Rectal smooth muscle tissue (tissue), 1 donor: ENCODE measurements around the gene PAX7.

Experiments used
- H3K27ac ChIP-seq: one replicate; pipeline ENCODE4 v1.7.0; 2013; ENCODE audit warnings: low read depth, low read length, inconsistent platforms
- H3K27me3 ChIP-seq: one replicate; pipeline ENCODE4 v1.7.0; 2013; ENCODE audit warnings: low read length; ENCODE audit not compliant: control insufficient read depth, insufficient read depth
- H3K36me3 ChIP-seq: one replicate; pipeline ENCODE4 v1.7.0; 2013; ENCODE audit warnings: low read length; ENCODE audit not compliant: control insufficient read depth, insufficient read depth
- H3K4me1 ChIP-seq: one replicate; pipeline ENCODE4 v1.7.0; 2013; ENCODE audit warnings: low read length; ENCODE audit not compliant: control insufficient read depth, insufficient read depth
- H3K4me3 ChIP-seq: one replicate; pipeline ENCODE4 v1.7.0; 2013; ENCODE audit warnings: low read length
- H3K9ac ChIP-seq: one replicate; pipeline ENCODE4 v1.7.0; 2013; ENCODE audit warnings: low read length

The PAX7 gene

GRCh38 chr1:18638835-18639364 lies 8.3 kb downstream of the PAX7 start:
- Histone ChIP-seq H3K4me3 (no peak overlapping the region), H3K27ac (no peak overlapping the region), H3K27me3 (peaks cover 71% of the 10 kb centered on the region), H3K36me3 (no peaks in the 10 kb centered on the region), H3K4me1 (no peaks in the 10 kb centered on the region), H3K9ac (no peak overlapping the region)

GRCh38 chr1:18639368-18640055 lies 8.9 kb downstream of the PAX7 start:
- H3K4me3 ChIP-seq, result no peak overlapping the region
- H3K9ac ChIP-seq, result no peak overlapping the region
- H3K27ac ChIP-seq, result no peak overlapping the region
- H3K4me1 ChIP-seq, result no peaks in the 10 kb centered on the region
- H3K27me3 ChIP-seq, result peaks cover 72% of the 10 kb centered on the region
- H3K36me3 ChIP-seq, result no peaks in the 10 kb centered on the region

- H3K27me3 ChIP-seq, result peaks cover 67% of the 10 kb centered on the region
- H3K4me1 ChIP-seq, result no peaks in the 10 kb centered on the region
- H3K9ac ChIP-seq, result no peak overlapping the region
- H3K27ac ChIP-seq, result no peak overlapping the region
- no peaks in the 10 kb centered on the region for H3K36me3 ChIP-seq
- H3K4me3 ChIP-seq, result no peak overlapping the region
Observed at GRCh38 chr1:18640228-18641004, 9.8 kb downstream of the PAX7 start.

- H3K27ac ChIP-seq, result no peak overlapping the region
- no peaks in the 10 kb centered on the region for H3K4me1 ChIP-seq
- no peak overlapping the region for H3K4me3 ChIP-seq
- no peaks in the 10 kb centered on the region for H3K36me3 ChIP-seq
- peaks cover 67% of the 10 kb centered on the region for H3K27me3 ChIP-seq
- H3K9ac ChIP-seq, result no peak overlapping the region
Observed at GRCh38 chr1:18641005-18641941, 10.6 kb downstream of the PAX7 start.

GRCh38 chr1:18642278-18643095 lies 11.8 kb downstream of the PAX7 start:
- H3K4me3 ChIP-seq, result no peak overlapping the region
- H3K27me3 ChIP-seq, result peaks cover 69% of the 10 kb centered on the region
- no peak overlapping the region for H3K27ac ChIP-seq
- H3K4me1 ChIP-seq, result no peaks in the 10 kb centered on the region
- H3K36me3 ChIP-seq, result no peaks in the 10 kb centered on the region
- no peak overlapping the region for H3K9ac ChIP-seq

- Histone ChIP-seq H3K4me3 (no peak overlapping the region), H3K36me3 (no peaks in the 10 kb centered on the region), H3K4me1 (no peaks in the 10 kb centered on the region), H3K27me3 (peaks cover 68% of the 10 kb centered on the region), H3K9ac (no peak overlapping the region), H3K27ac (no peak overlapping the region)
Observed at GRCh38 chr1:18643154-18644012, 12.7 kb downstream of the PAX7 start.

- H3K27me3 ChIP-seq, result peaks cover 69% of the 10 kb centered on the region
- no peak overlapping the region for H3K4me3 ChIP-seq
- H3K4me1 ChIP-seq, result no peaks in the 10 kb centered on the region
- no peaks in the 10 kb centered on the region for H3K36me3 ChIP-seq
- no peak overlapping the region for H3K9ac ChIP-seq
- no peak overlapping the region for H3K27ac ChIP-seq
Observed at GRCh38 chr1:18644013-18644399, 13.4 kb downstream of the PAX7 start.

- Histone ChIP-seq H3K9ac (no peak overlapping the region), H3K4me3 (no peak overlapping the region), H3K27me3 (peaks cover 68% of the 10 kb centered on the region), H3K4me1 (no peaks in the 10 kb centered on the region), H3K27ac (no peak overlapping the region), H3K36me3 (no peaks in the 10 kb centered on the region)
Observed at GRCh38 chr1:18644446-18644845, 13.8 kb downstream of the PAX7 start.

GRCh38 chr1:18644973-18645746 lies 14.5 kb downstream of the PAX7 start:
- Histone ChIP-seq H3K4me3 (no peak overlapping the region), H3K27ac (no peak overlapping the region), H3K4me1 (no peaks in the 10 kb centered on the region), H3K9ac (no peak overlapping the region), H3K36me3 (no peaks in the 10 kb centered on the region), H3K27me3 (peaks cover 68% of the 10 kb centered on the region)

- Histone ChIP-seq H3K36me3 (no peaks in the 10 kb centered on the region), H3K9ac (no peak overlapping the region), H3K4me1 (no peaks in the 10 kb centered on the region), H3K27me3 (peaks cover 72% of the 10 kb centered on the region), H3K27ac (no peak overlapping the region), H3K4me3 (no peak overlapping the region)
Observed at GRCh38 chr1:18645747-18646090, 15.1 kb downstream of the PAX7 start.
